Stimulated activated CD4-positive, alpha-beta T cell treated with anti-CD3 and anti-CD28 coated beads, Interleukin-4, amount 100 ng/mL, for 4 hours (primary cell): ENCODE data around the gene RPS6KA1.
"Not testable (repeated sequence)": the region's sequence is repeated elsewhere in the genome, so short reads cannot be mapped to it uniquely, and the experiment has no call there.

Experiments used
- DNase-seq, 2 experiments: peaks; one replicate each; pipeline ENCODE4 v3.0.0-alpha.2; 2020

RPS6KA1 gene

DNA sequence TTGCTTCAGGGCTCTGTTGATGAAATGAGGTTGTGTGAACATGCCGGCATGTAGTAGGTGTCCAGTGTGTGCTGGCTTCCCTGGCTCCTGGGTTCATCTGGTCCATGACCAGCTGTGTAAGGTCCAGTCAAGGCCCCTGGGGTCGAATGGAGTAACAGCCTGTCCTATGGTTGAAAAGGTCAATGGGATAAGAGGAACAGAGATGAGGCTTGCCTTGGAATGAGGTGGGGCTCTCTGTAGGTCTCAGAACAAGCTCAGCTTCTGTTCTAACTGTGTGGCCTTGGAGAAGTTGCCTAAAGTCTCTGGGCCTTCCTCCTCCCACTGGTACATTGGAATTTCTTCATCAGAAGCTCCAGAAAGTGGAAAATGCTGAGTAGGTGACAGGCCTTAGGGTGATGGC is 26.6 kb downstream of the RPS6KA1 start:
- DNase-seq = no peak

DNA sequence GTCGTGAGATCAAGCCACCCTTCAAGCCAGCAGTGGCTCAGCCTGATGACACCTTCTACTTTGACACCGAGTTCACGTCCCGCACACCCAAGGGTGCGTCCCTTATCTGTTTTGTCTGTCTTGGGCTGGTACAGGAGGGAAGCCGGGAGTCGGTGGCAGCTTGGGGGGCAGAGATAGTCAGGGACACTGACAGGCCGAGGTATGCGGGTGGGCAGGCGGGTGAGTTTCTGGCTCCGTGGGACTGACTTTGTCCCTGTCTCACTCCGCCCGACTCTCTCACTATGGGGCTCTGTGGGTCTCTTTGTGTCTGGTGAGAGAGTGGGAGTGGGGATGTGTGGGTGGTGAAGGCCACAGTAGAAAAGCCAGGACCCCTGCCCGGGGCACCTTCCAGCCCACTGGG is 27.4 kb downstream of the RPS6KA1 start:
- no peak for DNase-seq

DNA sequence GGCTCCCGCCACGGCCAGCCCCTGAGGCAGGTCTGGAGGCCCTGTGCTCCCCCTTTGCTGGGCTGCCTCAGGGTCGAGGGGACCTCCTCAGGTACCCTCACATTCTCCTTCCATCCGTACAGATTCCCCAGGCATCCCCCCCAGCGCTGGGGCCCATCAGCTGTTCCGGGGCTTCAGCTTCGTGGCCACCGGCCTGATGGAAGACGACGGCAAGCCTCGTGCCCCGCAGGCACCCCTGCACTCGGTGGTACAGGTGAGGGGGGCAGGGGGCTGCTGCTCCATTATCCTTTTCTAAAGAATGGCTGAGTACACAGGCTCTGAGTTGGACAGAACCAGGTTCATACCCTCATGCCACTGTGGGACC is 29.1 kb downstream of the RPS6KA1 start:
- no peak for DNase-seq

DNA sequence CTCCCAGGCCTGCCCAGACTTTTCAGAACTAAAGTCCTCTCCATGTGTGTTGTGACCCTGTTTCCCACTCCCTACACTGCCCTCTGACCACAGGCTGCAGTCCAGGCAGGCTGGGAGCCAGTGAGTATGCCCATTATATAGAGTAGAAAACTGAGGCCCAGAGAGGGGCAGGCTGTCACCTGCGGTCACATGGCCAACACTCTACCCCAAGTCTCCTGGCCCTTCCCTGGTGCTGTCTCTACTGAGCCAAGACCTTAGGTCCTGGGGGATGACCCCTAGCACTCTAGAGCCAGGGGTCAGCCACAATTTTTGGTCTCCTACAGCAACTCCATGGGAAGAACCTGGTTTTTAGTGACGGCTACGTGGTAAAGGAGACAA is 30.8 kb downstream of the RPS6KA1 start:
- no peak for DNase-seq

DNA sequence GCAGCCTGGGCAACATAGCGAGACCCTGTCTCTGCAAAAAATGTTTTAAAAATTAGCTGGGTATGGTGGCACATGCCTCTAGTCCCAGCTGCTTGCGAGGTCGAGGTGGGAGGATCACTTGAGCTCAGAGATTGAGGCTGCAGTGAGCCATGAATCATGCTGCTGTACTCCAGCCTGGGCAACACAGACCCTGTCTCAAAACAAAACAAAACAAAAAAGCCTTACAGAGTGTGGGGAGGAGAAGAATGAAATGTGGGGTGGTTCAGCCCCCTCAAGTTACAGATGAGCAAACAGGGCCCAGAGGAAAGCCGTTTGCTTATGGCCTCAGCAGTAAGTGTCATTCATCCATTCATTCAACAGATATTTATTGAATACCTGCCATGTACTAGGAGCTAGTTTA is 40.7 kb downstream of the RPS6KA1 start:
- DNase-seq = no peak

DNA sequence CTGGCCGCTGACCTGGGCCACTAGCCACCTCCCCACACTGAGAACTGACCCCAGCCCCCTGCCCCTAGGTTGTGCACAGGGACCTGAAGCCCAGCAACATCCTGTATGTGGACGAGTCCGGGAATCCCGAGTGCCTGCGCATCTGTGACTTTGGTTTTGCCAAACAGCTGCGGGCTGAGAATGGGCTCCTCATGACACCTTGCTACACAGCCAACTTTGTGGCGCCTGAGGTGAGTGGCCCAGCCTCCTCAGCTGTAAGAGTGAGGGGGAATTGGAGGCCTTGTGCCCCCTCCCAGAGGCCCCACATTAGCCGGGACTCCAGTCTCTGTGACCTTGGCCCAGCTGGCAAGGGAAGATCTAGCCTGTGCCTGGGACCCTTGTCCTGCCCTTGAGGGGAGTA is 41.8 kb downstream of the RPS6KA1 start:
- no peak for DNase-seq

DNA sequence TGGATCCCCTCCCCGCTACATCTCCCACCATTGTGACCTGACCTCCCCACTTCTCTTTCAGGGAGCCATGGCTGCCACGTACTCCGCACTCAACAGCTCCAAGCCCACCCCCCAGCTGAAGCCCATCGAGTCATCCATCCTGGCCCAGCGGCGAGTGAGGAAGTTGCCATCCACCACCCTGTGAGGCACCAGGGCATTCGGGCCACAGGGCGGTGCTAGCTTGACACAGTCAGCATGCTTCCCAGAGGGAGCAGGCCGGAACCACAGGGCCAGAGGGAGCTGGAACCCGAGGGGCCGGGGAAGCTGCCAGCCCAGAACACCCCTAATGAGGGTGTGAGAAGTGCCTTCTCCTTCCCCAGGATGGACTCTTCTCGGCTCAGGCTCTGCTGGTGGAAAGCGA is 44.5 kb downstream of the RPS6KA1 start:
- no peak for DNase-seq

DNA sequence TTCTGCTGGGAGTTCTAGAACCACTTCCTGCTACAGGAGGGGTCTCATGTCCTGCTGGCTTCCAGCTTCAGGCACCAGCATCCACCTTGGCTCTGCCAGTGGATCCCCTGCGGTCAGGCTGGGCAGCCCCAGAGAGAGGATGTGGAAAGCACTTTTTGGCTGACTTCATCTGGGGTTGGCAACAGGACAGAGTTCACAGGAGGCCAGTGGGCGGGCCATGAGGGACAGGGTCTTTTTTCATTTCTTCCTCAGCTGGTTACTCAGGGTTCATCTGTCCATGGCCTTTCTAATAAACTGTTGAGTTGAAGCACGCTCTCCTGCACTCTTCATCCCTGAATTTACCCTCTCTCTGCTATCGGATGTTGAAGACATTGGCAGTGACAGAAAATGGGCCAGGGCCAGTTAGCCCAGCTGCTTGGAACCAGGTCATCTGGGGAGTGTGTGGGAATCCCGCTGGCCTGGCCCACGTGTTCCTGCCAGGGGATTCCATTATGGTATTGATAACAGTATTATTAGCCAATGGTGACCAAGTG is 45.2 kb downstream of the RPS6KA1 start:
- no peak for DNase-seq

DNA sequence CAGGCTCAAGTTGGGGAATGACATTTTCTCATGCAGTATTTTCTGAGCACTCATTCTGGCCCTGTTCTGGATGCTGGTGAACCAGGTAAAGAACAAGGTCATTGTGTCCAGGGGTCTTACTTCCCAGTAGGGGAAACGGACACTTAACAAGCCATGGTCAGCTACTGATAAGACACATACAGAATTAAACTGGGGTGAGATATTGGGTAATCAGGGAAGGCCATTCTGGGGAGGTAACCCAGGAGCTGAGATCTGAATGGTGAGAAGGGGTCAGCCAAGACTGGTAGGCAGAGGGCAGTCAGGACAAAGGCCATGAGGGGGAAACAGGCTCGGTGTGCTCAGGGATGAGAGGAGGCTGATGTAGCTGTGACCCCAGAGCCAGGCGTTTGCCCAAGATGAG is 45.8 kb downstream of the RPS6KA1 start:
- DNase-seq = no peak

DNA sequence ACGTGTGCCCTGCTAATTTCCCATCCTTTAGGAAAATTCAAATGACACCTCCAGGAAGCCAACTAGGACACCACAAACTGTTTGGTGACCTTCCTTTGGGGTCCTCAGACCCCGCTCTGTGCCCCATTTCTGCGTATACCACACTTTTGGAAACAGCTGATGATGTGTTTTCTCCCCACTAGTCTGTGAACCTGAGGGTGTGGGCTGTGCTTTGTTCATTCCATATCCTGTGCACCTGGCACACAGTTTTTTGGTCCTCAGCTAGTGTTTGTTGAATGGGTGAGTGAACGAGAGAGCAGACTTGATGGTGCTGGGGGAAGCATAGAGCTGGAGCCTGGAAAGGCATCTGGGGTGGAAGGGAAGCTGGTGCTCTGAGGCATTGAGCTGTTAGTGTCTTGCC is 48.6 kb downstream of the RPS6KA1 start:
- peak in 1 of 2 experiments; percentile 17 for DNase-seq

DNA sequence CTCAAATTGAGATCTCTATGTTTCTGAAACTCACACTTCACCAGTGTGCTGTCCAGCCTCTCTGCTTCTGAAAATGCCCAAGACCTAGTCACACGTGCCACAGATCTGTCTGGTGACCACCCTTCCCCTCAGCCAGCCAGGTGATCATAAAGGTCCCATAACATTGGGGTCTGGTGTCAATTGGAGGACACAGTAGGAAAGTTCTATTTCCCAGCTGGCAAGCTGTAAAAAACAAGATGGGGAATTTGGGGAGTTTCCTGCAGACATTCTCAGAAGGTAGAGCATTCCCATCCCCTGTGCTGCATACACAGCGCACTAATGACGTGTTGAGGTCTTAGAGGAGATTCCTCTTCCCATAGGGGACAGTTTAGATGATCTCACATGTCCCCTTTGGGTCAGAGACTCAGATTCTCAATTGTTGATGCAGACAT is 50.1 kb downstream of the RPS6KA1 start:
- DNase-seq = no peak

DNA sequence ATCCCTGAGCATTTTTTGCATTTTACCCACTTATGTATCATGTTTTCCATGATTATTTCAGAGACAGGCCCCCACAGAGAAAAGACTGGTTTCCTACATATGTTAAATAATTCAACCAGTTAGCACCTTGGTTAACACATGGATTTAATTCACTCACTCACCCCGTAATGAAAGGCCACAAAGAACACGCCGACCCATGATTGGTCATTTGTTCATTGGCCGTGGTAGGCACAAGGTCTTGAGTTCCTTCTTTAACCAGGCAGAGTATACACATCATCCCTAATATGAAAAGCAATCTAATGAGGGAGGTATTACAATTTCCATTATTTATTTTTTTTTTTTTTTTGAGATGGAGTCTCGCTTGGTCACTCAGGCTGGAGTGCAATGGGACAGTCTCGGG is 50.6 kb downstream of the RPS6KA1 start:
- DNase-seq = no peak

DNA sequence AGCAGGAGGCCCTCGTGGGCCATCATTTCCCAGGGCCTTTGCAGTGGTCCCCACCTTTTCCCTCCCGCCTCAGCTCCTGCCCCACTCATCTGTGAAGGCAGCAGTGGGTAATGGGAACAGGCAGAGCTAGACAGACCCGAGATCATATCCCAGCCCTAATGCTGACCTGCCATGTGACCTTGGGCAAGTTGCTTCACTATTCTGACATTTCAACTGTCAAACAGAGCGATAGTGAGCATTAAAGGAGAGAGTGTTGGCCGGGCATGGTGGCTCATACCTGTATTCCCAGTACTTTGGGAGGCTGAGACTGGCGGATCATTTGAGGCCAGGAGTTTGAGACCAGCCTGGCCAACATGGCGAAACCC is 51.7 kb downstream of the RPS6KA1 start:
- no peak for DNase-seq

DNA sequence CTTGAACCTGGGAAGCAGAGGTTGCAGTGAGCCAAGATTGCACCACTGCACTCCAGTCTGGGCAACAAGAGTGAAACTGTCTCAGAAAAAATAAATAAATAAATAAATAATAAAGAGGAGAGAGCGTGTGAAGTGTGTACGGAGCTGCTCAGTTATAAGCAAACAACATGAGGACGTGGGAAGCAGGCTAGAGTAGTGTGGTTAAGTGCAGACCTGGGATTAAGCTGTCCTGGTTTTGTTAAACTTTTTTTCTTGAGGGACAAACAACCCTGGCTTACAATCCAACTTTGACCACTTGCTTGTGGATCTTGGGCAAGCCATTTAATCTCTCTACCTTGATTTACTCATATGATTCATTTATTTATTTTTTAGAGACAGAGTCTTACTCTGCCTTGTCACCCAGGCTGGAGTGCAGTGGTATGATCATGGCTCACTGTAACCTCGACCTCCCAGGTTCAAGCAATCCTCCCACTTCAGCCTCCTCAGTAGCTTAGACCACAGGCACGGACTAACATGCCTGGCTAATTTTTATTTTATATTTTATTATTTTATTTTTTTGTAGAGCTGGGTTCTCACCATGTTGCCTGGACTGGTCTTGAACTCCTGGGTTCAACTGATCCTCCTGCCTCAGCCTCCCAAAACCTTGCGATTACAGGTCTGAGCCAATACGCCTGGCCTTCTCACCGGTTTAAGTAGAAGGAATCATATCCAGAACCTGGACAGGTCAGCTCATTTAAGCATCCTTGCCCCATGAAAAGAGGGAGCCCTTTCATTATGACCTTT is 52.7 kb downstream of the RPS6KA1 start:
- DNase-seq = no peak

DNA sequence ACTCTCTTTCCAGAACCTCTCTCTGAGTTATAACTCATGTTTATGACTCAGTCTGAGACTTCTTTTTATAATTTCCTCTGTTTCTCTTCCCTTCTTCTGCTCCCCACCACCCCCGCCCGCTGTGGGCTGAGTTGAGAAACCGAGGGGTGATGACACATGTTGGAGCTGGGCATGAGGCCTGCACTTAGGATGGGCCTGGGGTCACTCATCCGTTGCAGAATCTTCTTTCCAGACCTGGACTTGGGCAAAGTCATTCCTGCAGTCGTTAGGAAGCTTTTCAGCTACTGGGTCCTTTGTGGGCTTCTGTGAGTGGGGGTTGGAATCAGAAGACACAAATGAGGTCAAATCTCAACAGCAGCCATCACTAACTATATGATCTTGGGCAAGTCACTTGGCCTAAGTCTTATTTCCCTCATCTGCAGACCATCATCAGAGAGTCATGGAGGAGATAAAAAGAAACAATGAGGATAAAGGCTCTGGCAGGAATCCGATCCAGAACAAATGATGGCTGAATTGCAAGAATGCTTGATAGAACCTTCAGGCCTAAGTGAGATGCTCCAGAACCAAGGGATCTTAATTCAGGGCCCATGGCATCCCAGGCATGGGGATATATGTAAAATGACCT is 53.4 kb downstream of the RPS6KA1 start:
- peak; percentile 61 to 66 for DNase-seq

DNA sequence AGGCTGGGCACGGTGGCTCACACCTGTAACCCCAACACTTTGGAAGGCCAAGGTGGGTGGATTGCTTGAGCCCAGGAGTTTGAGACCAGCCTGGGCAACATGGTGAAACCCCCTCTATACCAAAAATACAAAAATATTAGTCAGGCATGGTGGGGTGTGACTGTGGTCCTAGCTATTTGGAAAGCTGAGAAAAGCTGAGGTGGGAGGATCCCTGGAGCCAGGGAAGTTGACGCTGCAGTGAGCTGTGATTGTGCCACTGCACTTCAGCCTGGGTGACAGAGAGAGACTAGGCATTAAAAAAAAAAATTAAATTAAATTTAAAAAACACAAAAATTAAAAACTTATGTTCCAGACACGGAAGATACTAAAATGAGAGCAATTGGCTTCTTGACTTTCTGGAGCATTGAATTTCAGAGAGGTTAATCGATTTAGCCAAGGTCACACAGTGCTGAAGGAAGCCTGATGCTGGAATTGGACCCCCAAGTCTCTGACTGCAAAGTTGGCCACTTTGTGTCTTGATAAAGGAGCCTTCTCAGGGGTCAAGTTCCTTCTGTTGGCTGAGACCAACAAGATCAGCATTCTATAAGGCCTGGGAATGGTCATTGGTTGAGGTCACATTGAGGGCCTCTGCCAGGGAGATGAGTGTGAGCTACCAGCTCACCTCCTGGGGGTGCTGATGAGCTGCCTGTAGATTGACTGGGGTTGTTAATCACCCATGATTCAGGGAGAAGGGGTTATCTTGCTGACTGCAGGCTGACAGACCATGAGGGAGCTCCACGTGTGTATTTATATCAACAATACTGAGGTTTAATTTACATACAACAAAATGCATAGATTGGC is 54.3 kb downstream of the RPS6KA1 start:
- peak; percentile 15 to 23 for DNase-seq

DNA sequence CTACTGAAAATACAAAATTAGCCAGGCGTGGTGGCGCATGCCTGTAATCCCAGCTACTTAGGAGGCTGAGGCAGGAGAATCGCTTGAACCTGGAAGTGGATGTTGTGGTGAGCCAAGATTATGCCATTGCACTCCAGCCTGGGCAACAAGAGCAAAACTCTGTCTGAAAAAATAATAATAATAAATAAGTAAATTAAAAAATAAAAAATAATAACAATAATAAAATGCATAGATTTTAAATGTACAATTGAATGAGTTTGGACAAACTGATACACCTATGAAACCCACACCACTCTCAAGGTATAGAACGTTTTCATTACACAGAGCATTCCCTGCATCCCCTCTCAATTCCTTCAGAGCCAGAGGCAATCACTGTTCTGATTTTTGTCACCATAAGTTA is 55.0 kb downstream of the RPS6KA1 start:
- DNase-seq = not testable (repeated sequence)

DNA sequence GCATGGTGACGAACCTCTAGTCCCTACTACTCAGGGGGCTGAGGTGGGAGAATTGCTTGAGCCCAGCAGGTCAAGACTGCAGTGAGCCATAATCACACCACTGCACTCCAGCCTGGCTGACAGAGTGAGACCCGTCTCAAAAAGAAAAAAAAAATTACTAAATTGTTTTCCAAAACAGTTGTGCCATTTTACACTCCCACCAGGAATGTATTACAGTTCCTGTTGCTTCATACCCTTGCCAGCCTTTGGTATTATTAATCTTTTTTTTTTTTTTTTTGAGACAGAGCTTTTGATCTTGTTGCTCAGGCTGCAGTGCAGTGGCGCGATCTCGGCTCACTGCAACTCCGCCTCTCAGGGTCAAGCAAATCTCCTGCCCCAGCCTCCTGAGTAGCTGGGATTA is 55.9 kb downstream of the RPS6KA1 start:
- no peak for DNase-seq

DNA sequence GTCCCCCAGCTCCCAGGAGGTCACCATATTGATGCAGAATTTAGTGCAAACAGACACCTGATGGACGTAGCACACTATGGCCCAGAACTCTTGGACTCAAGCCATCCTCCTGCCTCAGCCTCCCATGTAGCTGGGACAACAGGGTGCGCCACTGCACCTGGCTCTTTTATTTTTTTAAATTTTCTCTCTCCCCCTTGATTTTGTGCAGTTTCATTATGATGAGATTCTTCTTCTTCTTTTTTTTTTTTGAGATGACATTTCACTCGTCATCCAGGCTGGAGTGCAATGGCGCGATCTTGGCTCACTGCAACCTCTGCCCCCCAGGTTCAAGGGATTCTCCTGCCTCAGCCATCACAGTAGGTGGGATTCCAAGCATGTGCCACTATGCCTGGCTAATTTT is 63.8 kb downstream of the RPS6KA1 start:
- no peak for DNase-seq

DNA sequence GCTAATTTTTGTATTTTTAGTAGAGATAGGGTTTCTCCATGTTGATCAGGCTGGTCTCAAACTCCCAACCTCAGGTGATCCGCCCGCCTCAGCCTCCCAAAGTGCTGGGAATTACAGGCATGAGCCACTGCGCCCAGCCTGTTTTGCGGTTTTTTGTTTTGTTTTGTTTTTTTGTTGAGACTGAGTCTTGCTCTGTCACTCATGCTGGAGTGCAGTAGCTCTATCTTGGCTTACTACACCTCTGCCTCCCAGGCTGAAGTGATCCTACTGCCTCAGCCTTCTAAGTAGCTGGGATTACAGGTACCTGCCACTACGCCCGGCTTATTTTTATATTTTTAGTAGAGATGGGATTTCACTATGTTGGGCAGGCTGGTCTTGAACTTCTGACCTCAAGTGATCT is 65.0 kb downstream of the RPS6KA1 start:
- DNase-seq = not testable (repeated sequence)

DNA sequence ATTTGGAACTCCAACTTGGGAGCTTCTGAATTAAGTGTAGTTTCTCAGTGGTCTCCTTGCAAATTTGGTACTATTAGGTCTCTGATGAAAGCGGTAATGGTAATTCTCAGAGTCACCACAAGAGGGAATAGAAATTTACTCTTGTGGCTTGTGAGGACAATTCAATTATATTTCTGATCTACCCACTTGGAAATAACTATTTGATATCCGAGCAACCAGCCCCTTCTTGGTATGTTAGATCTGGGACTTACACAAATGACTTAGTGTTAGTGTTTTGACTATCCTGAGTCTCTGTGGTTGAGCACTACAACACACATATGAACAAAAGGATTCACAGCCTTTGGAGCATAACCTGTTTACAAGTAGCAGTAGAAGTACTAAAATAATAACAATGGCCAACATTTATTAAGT is 68.1 kb downstream of the RPS6KA1 start:
- no peak for DNase-seq

DNA sequence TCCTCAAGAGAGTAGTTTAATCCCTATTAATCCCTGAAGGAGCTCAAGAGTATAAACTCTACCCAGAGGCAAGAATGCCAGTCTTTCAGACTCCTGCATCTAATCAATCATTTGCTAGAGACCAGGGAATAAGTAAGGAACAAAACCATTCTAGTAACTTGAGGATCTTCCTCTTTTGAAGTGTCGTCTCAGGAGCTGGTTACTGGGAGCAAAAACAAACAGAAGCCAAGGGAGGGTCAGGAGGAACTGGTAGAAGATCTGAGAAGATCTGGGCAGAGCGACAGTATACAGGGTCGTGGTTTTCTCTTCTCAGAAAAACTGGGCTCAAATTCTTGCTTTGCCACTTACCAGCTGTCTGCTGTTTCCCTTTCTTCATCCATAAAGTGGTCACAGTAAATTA is 69.3 kb downstream of the RPS6KA1 start:
- DNase-seq = no peak

DNA sequence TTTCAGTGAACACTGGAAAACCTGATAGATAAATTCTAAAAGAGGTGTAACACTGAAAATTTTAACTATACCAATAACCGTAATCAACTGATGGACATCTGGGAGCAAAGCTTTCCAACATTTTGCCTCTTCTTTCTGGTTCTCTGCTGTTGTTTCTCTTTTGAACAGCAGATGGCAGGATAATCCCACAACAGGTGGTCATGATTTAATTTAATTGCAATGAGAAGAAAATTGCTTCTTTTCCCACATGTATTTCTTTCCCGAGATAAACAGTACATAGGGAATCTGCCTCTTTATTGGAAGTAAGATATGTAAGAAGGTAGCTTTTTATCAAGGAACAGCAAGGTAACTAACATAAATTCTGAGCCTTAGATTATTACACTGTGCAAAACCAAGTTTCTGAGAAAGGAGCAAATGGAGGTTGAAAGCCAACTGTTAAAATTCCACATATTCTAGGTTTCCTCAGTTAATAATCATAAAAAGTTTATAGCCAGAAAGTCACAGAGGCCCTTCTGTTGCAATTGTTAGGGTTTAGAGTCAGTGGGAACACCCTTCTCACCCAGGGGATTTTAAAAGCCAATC is 72.9 kb downstream of the RPS6KA1 start:
- DNase-seq = peak in 1 of 2 experiments; percentile 9
